ENCODE measurements around the gene OSBPL5.

The OSBPL5 gene

DNA sequence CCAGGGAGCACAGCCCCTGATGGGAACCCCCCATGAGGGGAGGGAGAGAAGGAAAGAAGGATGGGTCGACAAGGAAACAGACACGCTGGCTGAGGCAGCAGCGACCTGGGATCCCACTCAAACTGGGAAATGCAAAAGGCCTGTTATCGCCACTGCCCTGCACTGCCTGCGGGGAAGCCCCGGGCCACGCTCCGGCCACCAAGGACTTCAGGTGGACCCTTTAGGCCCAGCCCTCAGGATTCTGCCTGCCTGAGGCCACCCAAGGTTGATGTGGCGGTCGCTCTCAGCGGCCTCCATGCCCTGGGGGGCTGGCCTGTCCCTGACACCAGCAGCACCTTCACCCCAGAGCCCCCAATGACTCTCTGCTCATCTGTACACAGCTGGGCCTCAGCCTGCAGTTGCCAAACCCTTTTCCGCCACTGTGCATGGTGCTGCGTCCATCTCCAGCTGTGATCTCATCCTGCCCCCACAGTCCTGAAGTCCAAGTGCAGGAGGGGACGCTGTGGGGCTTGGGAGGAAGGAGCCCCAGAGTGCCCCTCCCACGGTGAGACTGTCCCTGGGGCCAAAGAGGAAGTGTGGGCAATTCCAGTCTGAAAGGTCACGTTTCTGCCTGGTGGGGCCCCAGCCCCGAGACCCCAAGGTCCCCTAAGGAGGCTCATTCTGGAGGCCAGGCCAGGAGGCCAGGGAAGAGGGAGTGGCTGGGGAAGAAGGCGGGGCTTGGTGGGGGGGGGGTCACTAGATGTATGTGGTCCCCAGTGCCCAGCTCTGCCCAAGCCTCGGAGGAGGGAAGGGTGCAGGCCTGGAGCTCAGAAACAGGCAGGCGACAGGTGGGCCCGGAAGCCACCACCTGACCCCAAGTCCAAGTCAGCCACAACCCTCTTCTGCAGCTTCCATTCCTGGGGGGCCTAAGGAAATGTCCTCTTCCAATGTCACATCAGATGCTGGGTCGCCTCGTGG is 31.6 kb downstream of the OSBPL5 start:
- no peak for DNase-seq

DNA sequence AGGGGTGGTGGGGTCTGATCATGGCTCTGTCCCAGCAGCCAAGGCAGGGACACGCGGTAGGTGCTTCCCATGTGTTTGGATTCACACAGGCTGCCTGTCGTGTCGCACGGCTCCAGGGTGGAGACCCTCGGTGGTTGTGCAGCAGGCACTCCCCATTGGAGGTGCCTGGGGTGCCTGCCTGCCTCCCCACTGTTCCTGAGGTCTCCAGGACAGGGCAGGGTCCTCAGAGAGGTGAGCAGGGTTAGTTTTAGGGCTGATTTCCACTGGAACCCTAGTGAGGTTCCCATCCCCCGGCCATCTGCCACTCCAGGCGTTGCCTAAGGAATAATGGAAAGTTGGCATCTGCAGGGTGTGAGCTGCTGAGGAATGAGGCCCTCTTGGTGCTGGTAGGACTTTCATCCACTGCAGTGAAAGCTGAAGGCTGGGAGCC is 32.3 kb downstream of the OSBPL5 start:
- no peak for DNase-seq

DNA sequence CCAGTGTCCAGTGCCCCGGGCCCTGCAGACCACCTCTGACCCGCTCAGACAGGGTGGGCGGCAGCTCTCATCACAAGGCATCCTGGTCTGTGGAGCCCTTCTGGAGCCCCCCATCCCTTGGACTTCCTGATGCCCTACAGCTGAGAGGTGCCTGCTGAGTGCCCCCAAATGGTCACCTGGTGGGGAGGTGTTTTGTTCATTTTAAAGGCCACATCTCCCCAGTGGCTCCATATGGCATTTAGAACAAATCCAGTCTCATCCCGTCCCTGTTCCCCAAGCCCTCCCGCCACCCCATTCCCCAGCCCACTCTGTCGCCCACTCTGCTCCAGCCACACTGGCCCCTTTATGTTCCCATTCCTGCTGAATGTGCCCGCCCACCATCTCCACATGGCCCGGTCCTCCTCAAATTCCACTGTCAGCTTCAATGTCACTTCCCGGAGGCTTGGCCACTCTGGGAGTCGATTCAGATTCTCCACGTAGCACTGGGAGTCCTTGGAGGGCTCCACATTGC is 32.8 kb downstream of the OSBPL5 start:
- no peak for DNase-seq

DNA sequence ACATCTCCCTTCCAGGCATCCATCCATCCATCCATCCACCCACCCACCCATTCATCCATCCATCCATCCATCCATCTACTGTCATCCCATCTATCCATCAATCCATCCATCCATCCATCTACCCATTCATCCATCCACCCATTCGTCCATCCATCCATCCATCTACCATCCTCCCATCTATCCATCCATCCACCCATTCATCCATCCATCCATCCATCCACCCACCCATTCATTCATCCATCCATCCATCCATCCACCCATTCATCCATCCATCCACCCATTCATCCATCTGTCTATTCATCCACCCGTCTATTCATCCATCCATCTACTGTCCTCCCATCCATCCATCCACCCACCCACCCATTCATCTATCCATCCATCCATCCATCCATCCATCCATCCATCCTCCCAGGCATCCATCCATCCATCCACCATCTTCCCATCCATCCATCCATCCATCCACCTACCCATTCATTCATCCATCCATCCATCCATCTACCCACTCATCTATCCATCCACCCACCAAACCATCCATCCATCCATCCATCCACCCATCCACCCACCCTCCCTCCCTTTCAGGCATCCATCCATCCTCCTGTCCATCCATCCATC is 33.7 kb downstream of the OSBPL5 start:
- no peak for DNase-seq

DNA sequence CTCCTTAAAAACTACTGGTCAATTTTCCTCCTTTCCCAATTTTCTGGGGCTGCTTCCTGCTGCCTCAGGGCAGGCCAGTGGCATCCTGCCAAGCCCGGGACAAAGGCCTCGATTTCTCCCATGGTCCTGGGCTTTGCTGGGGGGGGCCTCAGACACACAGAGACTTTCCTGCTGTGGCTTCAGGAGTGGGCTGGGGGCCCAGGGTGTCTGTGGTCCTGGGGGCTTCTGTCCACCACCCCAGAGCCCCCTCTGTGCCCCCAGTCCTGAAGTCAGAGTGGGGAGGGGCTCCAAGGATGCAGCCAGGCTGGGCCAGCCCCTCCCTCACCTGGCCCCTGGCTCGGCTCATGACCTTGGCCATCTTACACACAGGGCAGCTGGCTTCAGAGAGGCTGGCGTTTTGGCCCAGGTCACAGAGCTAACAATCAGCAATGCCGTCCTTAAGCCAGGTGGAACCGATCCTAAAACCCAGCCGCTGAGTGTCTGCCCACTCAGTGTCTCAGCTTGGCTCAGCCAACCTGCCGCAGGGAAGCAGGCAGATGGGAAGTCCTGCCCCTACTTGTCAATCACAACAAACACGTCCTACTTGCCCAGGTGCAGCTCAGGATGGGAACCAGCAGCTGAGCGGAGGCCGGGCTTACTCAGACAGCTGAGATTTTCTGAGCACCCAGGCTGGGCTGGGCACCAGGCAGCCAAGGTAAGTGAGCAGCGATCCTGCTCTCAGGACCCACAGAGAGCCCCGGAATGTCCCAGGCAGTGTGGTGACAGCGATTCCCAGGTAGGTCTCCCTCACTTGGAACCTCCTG is 34.6 kb downstream of the OSBPL5 start:
- DNase-seq: no peak

DNA sequence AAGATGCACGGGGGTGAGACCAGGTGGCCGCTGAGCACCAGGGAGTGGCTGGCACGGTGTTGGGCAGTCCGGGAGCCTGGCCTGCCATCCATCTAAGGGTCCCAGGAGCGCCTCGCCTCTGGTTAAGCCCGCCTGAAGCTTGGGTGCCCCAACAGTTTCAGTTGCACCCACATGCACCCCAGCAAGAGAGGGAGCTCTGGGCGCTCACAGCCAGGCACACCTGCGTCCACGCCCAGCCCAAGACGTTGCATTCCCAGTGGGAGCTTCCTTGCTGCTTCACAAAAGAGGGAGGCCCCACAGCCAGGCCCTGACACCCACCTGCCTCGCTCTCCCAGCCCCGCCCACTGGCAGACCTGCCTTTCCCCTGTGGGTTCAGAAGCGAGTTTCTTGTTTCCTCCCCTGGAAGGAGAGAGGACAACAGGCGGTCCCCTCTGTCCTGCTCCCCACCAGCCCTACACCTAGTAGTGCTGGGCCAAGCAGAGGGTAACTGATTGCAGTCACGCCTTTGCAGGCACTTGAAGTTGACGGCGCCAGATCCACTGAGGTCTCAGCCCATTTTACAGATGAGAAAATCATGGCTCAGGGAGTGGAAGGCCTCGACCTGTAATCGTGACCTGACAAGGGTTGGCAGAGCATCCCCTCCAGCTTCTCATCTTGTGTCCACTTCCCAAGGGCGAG is 35.4 kb downstream of the OSBPL5 start:
- no peak for DNase-seq

DNA sequence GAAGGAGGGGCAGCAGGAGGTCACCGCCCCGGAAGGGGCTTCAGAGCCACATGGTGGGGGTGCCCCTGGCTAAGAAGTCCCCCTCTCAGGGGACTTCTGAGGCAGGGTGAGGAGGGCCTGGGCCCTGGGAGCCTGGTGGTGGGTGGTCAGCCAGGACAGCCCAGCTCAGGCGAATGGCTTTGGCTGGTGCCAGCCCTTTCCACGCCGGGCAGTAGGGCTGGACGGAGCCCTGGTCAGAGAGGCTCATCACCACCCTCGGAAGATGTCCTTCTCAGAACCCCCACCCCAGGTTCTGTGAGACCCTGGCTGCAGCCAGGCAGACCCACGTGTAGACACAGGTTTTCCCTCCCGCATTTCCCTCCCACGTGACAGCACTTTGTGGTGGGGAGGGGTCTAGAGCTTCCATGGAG is 35.9 kb downstream of the OSBPL5 start:
- no peak for DNase-seq

DNA sequence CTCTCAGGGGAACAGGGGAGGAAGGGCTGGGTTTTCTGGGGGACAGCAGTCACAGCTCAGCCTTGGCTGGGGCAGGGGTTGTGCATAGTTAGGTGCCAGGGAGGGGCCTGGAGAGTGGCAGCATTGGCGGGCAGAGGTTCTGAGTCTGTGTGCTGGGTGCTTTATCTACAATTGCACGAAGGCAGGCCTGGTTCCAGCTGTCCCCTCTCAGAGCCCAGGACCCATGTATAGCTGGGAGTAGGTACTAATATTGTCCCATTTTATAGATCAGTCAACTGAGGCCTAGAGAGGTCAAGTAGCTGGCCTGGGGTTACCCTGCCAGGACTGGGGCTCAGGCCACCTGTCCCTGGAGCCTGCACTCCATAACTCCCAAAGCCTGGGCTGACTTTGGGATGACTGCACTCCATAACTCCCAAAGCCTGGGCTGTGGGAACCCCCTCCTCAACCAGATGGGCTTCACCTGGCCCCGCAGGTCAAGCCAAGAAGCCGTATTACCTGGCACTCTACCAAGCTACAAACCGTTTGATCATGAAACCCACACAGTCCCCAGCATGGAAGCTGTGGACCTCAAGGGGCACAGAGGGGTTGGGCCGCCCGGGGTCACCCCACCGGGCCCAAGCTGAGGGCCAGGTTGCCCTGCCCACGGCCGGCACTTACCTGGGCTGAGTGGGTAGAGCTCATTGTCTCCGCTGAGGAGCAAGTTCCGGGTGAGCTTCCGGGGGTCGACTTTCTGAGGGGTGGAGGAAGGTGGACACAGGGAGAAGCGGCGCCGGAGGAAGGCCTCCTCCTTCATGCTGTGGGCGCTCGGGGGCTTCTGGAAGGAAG is 36.5 kb downstream of the OSBPL5 start:
- DNase-seq: no peak

DNA sequence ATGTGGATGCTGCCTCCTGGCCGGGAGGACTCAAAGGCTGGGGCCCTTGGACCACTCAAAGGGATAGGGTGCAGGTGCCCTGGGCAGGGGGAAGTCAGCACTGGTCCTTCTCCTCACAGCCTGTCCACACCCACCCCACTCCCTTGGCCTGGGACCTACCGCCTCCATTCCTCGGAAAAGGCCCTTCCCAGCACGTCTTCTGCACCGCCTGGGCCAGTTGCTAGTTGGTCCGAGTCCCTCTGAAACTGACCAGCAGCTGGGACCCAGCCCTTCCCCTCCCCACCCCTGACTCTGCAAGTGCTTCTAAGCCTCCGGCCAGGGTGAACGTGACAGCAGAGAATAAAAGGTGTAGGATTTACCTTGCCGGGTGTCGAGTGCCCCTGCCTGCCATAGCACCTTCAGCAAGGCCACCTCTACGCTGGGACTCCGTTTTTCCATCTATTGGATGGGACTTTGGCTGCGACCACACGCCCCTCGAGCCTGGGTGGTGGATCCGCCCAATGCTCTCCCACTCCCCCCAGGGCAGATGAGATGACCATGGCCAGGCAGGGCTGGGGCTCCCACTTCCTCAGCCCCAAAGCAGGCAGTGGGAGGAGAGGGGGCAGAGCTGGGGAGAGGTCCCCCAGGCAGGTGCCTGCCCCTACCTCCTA is 37.3 kb downstream of the OSBPL5 start:
- DNase-seq: no peak

DNA sequence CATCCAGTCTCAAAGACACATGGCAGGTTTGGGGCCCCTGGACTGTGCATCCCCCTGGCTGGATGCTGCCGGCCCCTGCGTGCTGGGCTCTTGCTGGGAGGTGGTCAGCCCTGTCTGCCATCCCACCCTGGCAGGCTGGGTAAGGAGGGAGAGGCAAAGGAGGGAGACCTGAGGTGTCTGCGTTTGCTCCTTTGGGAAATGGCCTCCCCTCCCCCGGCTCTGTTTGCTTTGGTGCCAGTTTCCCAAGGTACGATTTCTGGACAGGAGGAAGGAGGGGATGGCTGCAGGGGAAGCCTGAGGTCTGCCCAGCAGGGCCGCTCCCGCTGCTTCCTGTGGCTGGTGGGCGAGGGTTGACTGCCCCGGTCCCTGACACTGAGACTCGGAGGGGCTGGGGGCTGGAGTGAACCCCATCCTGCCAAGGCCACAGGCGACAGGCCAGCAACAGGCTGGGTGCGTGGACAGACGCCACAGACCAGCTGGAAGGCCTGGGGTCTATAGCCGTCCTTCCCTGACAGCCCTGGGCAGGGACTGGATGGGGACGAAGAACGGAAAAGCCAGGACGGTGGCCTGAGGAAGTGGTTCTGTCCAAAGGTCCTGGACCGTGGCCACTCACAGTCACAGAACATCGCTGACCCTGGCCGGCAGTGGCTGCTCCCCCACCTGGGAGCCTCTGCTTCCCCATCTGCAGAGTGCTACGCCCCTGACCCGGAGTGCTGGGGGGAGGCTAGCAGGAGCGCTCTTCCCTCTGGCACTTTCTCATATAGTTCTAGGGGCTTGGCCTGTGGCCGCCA is 38.0 kb downstream of the OSBPL5 start:
- no peak for DNase-seq

DNA sequence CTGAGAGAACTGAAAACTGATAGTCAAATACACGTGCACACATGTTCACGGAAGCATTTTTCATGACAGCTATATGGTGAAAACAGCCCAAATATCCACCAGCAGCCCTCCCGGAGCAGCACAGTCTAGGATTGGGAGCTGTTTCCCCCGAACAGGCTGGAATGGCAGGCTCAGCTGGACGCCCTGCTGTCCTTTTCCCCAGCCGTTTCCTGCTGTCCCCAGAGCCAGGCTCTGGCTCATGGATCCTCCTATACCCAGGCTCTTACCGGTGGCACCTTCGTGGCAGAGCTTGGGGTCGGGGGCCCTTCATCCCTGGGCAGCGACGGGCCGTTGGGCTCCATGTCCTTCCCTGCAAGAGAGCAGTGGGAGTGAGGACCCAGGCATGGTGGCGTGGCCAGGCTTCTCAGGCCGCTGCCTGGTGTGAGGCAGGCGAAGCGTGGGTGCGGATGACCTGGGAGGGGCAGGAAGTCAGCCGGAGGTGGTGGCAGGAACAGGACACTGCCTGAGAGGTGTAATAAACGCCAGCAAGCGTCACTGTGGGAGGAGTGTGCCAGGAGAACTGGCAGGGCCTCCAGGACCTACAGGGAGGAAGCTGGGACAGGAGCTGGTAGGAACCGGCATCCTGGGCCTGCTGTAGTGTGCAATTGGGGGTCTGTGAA is 38.8 kb downstream of the OSBPL5 start:
- no peak for DNase-seq

DNA sequence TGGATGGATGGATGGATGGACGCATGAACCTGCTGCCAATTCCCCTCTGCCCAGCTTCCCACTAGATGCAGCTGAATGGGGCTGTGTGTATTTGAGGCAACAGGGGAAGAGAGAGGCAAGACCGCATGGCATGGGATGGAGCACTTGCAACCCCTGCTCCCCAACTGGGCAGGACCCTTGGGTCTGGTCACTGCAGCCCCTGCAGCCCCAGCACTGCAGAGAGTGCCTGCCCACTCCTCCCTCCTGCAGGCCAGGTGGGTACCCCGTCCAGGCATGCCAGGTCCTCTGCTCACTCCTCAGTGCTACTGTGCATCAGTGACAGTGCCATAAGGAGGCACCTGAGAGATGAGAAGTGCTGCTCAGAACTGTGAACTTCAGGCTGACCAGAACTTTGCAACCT is 40.3 kb downstream of the OSBPL5 start:
- DNase-seq: no peak

DNA sequence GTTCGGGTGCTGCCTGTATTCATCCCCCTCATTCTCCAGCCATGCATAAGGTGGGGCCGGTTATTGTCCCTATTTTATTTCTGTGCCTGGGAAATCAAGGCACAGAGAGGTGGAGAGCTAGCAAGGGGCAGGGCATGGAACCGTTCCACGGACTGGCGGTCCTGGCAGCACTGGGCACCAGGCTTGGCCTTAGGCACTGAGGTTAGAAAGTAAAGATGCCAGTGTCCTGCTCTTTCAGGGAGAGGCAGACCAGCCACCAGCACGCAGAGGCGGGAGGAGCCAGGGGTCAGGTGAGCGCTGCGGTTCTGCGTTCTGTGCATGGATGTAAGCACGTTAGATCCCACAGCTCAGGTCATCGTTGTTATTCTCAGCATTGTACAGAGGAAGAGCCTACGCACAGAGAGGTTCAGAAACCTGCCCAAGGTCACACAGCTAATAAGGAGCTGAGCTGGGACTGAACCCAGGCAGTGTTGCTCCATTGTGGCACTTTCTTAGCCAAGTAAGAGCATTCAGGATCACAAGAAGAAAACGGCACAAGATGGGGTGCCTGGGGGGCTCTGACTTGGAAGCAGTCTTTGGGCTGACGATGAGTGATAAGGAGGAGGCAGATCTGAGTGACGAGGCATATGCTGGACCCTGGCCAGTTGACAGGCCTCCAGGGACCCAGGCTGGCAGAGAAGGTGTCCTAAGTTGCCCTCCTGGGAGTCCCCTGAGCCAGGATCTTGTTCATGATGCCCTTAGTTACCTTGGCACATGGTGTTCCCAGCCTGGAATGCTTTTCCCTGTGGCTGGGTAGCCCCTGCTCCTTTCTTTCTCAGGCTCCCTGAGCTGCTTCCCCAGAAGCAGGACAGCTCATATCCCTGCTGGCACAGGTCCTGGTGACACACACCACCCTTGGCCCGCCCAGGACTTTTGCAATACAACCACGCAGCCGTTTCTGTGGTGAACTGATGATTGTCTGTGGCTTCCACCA is 41.1 kb downstream of the OSBPL5 start:
- DNase-seq: no peak

DNA sequence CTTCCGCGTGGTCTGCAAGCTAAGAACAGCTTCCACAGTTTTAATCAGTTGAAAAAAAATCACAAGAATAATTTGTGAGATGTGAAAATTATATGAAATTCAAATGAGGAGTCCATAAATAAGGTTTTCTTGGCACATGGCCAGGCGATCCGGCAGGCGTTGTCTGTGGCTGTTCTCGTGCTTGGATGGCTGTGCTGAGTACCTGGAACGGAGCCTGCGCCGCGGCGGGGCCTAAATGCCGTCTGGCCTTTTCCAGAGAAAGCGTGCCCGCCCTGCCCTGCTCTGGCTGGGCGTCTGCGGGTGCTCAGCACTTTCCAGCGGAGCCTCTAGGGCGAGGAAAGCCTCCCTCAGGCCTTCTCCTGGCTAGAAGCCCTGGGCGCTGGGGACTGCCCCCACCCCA is 41.8 kb downstream of the OSBPL5 start:
- DNase-seq: no peak

DNA sequence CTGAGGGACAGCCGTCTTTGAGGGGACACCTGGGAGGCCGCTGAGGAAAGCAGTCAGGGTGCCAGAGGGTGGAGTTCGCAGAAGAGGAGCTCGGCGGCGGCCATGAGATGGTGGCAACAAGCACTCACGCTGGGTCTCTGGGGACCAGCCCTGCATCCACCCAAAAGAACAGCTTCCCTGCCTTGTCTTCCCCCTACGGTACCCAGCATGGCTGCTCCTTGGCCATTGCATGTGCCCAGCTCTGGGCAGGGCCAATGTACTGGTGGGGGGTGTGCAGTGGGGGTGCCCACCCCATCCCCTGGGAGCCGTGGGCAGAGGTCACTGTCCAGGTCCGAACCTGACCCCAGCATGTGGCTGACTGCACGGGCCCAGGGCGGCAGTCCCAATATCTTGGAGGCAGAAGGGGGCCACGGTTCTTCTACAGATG is 42.3 kb downstream of the OSBPL5 start:
- DNase-seq: no peak

DNA sequence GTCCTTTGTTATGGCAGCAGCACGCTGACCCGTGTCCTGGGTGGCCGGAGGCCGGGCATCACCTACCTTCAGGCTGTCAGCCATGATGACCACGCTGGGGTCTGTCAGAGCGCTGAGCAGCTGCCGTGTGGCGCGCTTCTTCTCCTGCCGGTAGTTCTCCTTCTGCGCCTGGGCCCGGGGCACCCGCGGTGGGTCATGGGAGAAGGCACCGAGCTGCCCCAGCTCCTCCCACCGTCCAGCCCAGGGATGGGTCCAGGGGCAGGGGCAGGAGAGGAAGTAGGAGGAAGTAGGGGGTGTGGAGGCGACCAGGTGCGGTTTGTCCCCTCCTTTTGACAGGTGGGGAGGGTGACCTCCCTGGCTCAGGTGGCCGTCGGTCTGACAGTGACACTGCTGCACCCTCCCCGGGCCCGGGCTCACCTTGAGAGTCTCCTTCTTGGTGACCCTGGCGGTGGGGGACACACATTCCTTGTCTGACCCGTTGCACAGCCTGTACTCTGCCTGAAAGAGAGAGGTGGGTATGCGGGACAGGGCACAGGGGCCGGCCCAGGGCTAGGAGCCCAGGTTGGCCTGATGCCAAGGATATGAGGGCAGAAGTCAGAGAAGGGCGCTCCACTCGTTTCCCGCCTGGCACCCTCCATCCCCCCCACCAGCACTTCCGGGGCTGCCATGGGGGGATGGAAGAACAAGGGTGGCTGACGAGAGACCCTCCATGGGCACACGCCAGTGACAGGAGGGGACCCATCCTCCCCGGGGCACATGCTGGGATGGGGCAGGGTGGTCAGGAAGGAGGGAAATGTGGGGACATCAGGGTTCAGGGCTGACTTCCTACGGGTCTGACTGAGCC is 43.0 kb downstream of the OSBPL5 start:
- DNase-seq: no peak

DNA sequence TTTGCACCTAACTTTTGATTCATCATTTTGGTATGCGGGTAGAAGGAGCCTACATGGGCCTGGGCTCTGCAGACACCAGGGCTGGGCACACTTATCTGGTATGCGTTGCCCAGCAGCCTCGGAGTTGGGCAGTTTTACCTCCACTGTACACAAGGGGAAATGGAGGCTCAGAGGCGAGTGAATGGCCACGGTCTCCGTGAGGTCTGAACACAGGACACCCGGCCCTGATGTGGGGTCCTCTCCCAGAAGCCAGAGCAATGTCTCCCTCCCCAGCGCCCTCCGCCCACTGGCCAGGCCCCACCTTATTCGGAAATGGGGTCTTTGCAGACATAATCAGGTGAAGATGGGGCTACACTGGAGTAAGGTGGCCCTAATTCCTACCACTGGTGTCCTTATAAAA is 43.7 kb downstream of the OSBPL5 start:
- DNase-seq: no peak

All from activated CD8-positive, alpha-beta memory T cell treated with anti-CD3 and anti-CD28 coated beads, Interleukin-2, amount 50 U/mL, for 48 hours (primary cell).